HepG2 (cell line): ENCODE data around the gene CC2D1A. TPM values are rescaled to one million over a fixed set of nuclear protein-coding genes. Genes with fewer than 3 reads are reported as not detected.

ENCODE experiments used
- CBX2 ChIP-seq, 2 experiments: fragments of 200-600 bp in 1 of 2; sonication (generic); formaldehyde crosslinking in 1 of 2; IDR thresholded peaks; 2 replicates each; pipeline versions ENCODE4 v1.7.0 to v1.8.1; 2018 to 2022; ENCODE audit warnings: low read depth in 2 of 2, low read length in 1 of 2, mild to moderate bottlenecking in 1 of 2, missing genetic modification reagents in 1 of 2
- FOXM1 ChIP-seq: sonication (generic); formaldehyde crosslinking; IDR thresholded peaks from 2 replicates; pipeline ENCODE4 v1.5.0; 2020; ENCODE audit warnings: missing genetic modification reagents
- HMG20B ChIP-seq: conservative IDR thresholded peaks from 2 replicates; pipeline ENCODE4 v1.6.1; 2016; ENCODE audit warnings: missing genetic modification reagents, missing compliant biosample characterization
- POLR2AphosphoS2 ChIP-seq: IDR thresholded peaks from 2 replicates; pipeline ENCODE4 v1.6.1; 2011; ENCODE audit warnings: low read depth, low read length, improper control_type of control experiment
- SCMH1 ChIP-seq: sonication (generic); formaldehyde crosslinking; IDR thresholded peaks from 2 replicates; pipeline ENCODE4 v1.9.0; 2021; ENCODE audit warnings: missing genetic modification reagents, mild to moderate bottlenecking, borderline replicate concordance
- ZNF253 ChIP-seq: sonication (generic); formaldehyde crosslinking; IDR thresholded peaks from 2 replicates; pipeline ENCODE4 v1.8.0; 2022; ENCODE audit warnings: mild to moderate bottlenecking, missing genetic modification reagents, borderline replicate concordance
- ZNF570 ChIP-seq: sonication (generic); formaldehyde crosslinking; IDR thresholded peaks from 2 replicates; pipeline ENCODE4 v1.4.0; 2020; ENCODE audit warnings: mild to moderate bottlenecking, missing genetic modification reagents, borderline replicate concordance
- polyA plus RNA-seq, 8 experiments: library from polyadenylated mRNA; depleted of rRNA in 3 of 8; stranded (reverse) in 7 of 8; unstranded in 1 of 8; fragments of >200 nt; fragmentation: Illumina TruSeq in 4 of 8; extraction: Trizol in 4 of 8; gene quantifications; 2 replicates each; pipeline versions ENCODE4 v1.2.1 to v1.2.3, GENCODE V29; 2011 to 2016; ENCODE audit warnings: low read depth in 4 of 8, missing spikeins in 1 of 8, mixed read lengths in 1 of 8; ENCODE audit not compliant: insufficient read depth in 1 of 8
- total RNA-seq, 5 experiments: library from RNA; depleted of rRNA; stranded (reverse); fragments of >200 nt; fragmentation: Illumina TruSeq; extraction: Trizol; gene quantifications; 2 replicates each; pipeline ENCODE4 v1.2.3, GENCODE V29; 2016; ENCODE audit warnings: low read depth in 1 of 5
- TF ChIP-seq, protein P1 (sequence below): sonication (generic); formaldehyde crosslinking; conservative IDR thresholded peaks from 2 replicates; pipeline ENCODE4 v1.8.0; 2022; ENCODE audit warnings: missing genetic modification reagents
- TF ChIP-seq, protein P2 (sequence below): IDR thresholded peaks from 2 replicates; pipeline ENCODE4 v1.6.1; 2018; ENCODE audit warnings: missing genetic modification reagents
- TF ChIP-seq, protein P3 (sequence below): sonication (generic); IDR thresholded peaks from 2 replicates; pipeline ENCODE4 v1.6.1; 2016; ENCODE audit warnings: low read depth, borderline replicate concordance
- TF ChIP-seq, protein P4 (sequence below): sonication (generic); formaldehyde crosslinking; IDR thresholded peaks from 2 replicates; pipeline ENCODE4 v1.8.0; 2022; ENCODE audit warnings: missing genetic modification reagents, low read depth, mild to moderate bottlenecking, borderline replicate concordance
- TF ChIP-seq, protein P5 (sequence below): sonication (generic); formaldehyde crosslinking; IDR thresholded peaks from one replicate; pipeline ENCODE4 v1.5.1; 2020; ENCODE audit warnings: mild to moderate bottlenecking, missing genetic modification reagents; ENCODE audit errors: not compliant biosample characterization

The CC2D1A gene
- total and polyA plus RNA-seq, 2 of the 13 experiments (the other 11 are each of a cell fraction or from before 2014, with no cell fraction given): 9.7 to 11.5 TPM

DNA sequence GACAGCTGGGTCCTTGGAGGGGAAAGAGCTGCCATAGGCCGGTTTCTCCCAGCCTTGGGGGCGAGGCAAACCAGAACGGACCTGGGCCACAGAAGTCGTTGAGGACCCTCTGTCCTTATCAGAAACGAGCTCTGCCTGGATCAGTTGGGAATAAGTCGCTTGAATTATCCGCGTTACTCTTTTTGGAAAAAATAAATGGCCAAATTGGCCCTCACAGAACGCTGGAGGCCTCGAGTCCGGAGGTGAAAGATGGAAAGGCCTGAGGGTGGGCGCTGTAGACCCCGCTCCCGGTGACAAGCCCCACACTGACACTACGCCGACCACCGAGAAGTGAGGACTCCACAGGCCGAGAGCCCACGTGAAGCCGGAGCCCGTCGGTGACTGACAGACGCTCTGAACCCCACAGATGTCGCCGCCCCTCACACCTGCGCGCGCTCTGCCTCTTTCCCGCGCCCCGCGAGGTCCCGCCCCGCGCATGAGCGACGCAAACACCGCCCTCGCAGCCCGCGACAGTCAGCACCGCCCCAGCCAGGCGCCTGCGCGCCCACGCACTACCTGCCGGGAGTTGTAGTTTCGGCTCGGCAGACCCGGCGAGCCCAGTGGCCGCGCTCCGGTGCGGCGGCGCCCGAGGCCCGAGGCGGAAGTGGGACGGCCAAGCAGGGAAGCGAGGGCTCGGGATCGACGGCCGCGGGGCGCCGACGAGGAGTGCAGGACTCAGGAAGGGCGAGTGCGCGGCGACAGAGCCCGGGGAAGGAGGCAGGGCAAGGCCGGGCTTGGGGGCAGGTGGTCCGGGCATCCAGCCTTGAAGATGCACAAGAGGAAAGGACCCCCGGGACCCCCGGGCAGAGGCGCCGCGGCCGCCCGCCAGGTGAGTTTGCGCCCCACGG lies at the start of gene CC2D1A, which contains the start of gene BRME1 (continued):
- TF ChIP-seq, protein P1, sequence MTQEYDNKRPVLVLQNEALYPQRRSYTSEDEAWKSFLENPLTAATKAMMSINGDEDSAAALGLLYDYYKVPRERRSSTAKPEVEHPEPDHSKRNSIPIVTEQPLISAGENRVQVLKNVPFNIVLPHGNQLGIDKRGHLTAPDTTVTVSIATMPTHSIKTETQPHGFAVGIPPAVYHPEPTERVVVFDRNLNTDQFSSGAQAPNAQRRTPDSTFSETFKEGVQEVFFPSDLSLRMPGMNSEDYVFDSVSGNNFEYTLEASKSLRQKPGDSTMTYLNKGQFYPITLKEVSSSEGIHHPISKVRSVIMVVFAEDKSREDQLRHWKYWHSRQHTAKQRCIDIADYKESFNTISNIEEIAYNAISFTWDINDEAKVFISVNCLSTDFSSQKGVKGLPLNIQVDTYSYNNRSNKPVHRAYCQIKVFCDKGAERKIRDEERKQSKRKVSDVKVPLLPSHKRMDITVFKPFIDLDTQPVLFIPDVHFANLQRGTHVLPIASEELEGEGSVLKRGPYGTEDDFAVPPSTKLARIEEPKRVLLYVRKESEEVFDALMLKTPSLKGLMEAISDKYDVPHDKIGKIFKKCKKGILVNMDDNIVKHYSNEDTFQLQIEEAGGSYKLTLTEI (CRISPR knock-in tag): no peak
- no peak for TF ChIP-seq HMG20B (CRISPR knock-in tag)
- no peak for TF ChIP-seq FOXM1 (CRISPR knock-in tag)
- TF ChIP-seq, protein P2, sequence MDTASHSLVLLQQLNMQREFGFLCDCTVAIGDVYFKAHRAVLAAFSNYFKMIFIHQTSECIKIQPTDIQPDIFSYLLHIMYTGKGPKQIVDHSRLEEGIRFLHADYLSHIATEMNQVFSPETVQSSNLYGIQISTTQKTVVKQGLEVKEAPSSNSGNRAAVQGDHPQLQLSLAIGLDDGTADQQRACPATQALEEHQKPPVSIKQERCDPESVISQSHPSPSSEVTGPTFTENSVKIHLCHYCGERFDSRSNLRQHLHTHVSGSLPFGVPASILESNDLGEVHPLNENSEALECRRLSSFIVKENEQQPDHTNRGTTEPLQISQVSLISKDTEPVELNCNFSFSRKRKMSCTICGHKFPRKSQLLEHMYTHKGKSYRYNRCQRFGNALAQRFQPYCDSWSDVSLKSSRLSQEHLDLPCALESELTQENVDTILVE (CRISPR knock-in tag): peak; percentile 89
- TF ChIP-seq ZNF570: no peak
- TF ChIP-seq, protein P3, sequence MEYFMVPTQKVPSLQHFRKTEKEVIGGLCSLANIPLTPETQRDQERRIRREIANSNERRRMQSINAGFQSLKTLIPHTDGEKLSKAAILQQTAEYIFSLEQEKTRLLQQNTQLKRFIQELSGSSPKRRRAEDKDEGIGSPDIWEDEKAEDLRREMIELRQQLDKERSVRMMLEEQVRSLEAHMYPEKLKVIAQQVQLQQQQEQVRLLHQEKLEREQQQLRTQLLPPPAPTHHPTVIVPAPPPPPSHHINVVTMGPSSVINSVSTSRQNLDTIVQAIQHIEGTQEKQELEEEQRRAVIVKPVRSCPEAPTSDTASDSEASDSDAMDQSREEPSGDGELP: no peak
- TF ChIP-seq CBX2 (IDR thresholded peaks at IDR 0.05; ENCODE audit: low read depth, low read length): no peak
- no peak for TF ChIP-seq CBX2 (CRISPR knock-in tag; IDR thresholded peaks at IDR 0.05; ENCODE audit: low read depth)
- TF ChIP-seq, protein P4, sequence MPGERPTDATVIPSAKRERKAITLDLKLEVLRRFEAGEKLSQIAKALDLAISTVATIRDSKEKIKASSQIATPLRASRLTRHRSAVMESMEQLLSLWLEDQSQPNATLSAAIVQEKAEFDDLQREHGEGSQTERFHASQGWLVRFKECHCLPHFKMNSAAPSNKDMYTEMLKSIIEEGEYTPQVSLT (CRISPR knock-in tag): no peak
- TF ChIP-seq, protein P5, sequence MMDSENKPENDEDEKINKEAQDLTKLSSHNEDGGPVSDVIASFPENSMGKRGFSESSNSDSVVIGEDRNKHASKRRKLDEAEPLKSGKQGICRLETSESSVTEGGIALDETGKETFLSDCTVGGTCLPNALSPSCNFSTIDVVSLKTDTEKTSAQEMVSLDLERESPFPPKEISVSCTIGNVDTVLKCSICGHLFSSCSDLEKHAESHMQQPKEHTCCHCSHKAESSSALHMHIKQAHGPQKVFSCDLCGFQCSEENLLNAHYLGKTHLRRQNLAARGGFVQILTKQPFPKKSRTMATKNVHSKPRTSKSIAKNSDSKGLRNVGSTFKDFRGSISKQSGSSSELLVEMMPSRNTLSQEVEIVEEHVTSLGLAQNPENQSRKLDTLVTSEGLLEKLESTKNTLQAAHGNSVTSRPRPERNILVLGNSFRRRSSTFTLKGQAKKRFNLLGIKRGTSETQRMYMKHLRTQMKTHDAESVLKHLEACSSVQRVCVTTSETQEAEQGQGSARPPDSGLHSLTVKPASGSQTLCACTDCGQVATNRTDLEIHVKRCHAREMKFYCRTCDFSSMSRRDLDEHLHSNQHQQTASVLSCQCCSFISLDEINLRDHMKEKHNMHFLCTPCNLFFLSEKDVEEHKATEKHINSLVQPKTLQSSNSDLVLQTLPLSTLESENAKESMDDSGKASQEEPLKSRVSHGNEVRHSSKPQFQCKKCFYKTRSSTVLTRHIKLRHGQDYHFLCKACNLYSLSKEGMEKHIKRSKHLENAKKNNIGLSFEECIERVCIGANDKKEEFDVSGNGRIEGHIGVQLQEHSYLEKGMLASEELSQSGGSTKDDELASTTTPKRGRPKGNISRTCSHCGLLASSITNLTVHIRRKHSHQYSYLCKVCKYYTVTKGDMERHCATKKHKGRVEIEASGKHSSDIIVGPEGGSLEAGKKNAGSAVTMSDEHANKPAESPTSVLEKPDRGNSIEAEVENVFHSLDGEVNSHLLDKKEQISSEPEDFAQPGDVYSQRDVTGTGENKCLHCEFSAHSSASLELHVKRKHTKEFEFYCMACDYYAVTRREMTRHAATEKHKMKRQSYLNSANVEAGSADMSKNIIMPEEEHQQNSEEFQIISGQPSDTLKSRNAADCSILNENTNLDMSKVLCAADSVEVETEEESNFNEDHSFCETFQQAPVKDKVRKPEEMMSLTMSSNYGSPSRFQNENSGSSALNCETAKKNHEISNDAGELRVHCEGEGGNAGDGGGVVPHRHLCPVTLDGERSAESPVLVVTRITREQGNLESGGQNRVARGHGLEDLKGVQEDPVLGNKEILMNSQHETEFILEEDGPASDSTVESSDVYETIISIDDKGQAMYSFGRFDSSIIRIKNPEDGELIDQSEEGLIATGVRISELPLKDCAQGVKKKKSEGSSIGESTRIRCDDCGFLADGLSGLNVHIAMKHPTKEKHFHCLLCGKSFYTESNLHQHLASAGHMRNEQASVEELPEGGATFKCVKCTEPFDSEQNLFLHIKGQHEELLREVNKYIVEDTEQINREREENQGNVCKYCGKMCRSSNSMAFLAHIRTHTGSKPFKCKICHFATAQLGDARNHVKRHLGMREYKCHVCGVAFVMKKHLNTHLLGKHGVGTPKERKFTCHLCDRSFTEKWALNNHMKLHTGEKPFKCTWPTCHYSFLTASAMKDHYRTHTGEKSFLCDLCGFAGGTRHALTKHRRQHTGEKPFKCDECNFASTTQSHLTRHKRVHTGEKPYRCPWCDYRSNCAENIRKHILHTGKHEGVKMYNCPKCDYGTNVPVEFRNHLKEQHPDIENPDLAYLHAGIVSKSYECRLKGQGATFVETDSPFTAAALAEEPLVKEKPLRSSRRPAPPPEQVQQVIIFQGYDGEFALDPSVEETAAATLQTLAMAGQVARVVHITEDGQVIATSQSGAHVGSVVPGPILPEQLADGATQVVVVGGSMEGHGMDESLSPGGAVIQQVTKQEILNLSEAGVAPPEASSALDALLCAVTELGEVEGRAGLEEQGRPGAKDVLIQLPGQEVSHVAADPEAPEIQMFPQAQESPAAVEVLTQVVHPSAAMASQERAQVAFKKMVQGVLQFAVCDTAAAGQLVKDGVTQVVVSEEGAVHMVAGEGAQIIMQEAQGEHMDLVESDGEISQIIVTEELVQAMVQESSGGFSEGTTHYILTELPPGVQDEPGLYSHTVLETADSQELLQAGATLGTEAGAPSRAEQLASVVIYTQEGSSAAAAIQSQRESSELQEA: no peak
- no peak for TF ChIP-seq SCMH1 (CRISPR knock-in tag)
- TF ChIP-seq POLR2AphosphoS2: no peak
- no peak for TF ChIP-seq ZNF253
